ENCODE data around the gene EHD3.
"Not testable (repeated sequence)": the region's sequence is repeated elsewhere in the genome, so short reads cannot be mapped to it uniquely, and the experiment has no call there.

The EHD3 gene

DNA sequence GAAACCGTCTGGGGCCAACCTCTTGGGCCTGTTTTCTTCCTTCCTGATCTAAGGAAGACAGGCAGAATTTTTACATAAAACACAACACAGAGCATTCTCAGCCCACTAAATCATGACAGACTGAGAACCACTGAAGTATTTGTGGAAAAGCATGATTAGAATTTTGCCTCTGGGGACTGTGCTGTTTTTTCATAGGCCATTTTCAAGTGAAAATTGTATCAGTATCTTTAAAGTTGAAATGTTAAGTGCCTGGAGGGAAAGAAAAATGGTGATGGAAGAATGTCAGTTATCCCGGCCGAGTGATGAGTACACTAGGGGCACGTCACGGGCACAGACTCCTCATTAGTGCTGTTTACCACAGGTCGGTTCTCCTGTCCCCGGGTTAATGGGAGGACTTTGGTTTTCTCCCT is 36.9 kb downstream of the EHD3 start:
- no peak for DNase-seq (ENCODE audit: low spot score)
- H3K27ac ChIP-seq, result no peak overlapping the region
- ChIA-PET POLR2A (ENCODE audit: low non-redundant PET) (no interaction called here), CTCF (interaction anchor here (0.5 to 1.6 kb wide), 2 partner anchors 46 to 64 kb away, joined by 3 read pairs; no protein-coding TSS in a partner anchor)
- TF ChIP-seq CTCF (conservative IDR thresholded peaks at IDR 0.05; ENCODE audit: low read depth), result no peak

GRCh38 chr2:31271851-31272267 is 37.9 kb downstream of the EHD3 start:
- no peak for TF ChIP-seq CTCF (conservative IDR thresholded peaks at IDR 0.05; ENCODE audit: low read depth)
- POLR2A ChIA-PET (ENCODE audit: low non-redundant PET), result no interaction called here
- no peak overlapping the region for H3K27ac ChIP-seq
- CTCF ChIA-PET, result no interaction called here
- no peak for DNase-seq (ENCODE audit: low spot score)

DNA sequence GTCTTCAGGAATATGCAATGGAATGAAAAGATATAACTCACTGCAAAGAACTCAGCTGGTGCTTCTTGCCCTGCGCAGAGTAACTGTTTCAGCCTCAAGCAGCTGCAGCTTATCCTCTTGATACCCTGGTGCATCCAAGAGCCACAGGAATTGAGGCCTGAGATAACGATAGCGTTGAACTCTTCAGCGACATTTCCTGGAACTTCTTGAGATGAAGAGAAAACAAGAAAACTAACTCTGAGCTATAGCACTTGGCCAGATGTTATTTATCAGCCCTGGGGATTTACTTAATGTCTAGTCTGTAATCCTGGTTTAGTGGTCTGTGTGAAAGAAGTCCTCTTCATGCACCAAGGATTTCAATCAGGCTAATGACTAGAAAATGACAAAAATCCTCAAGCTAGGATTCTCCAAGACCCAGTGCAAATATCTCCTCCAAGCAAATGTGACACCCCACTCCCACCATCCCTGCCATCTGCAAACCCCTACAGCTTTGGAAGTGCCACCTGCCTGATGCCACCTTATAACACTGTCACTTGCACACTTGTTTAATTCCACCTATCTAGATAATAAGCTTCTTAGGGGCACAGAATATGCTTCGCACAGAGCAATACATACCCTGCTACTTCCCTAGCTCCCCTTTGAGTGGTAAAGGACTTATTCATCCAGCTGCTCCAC is 40.6 kb downstream of the EHD3 start:
- no peak for TF ChIP-seq CTCF (conservative IDR thresholded peaks at IDR 0.05; ENCODE audit: low read depth)
- DNase-seq (ENCODE audit: low spot score), result no peak
- H3K27ac ChIP-seq, result no peak overlapping the region
- CTCF ChIA-PET, result interaction anchor here (0.8 kb wide), 1 partner anchor 58 kb away, joined by 3 read pairs; no protein-coding TSS in a partner anchor
- POLR2A ChIA-PET (ENCODE audit: low non-redundant PET), result no interaction called here

GRCh38 chr2:31275976-31276375 is 42.0 kb downstream of the EHD3 start:
- no peak overlapping the region for H3K27ac ChIP-seq
- ChIA-PET POLR2A (ENCODE audit: low non-redundant PET) (no interaction called here), CTCF (no interaction called here)
- no peak for TF ChIP-seq CTCF (conservative IDR thresholded peaks at IDR 0.05; ENCODE audit: low read depth)
- no peak for DNase-seq (ENCODE audit: low spot score)

DNA sequence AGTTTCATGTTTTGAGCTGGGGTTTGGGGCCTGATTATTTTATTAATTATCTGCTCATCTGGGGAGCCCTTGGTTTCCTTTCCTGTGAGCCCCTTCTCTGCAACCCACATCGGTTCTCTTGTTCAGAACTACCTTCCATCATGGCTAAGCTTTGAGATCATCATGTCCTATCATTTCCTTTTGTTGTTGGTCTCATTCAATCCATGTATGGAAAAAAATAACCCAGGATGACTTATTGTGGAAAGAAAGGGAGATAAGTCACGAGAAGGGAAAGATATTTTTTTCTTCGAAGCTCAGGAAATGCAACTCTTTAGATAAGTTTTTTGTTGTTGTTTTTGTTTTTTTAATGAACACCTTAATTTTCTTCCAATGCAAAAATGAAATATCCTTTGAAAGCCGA is 43.7 kb downstream of the EHD3 start:
- ChIA-PET CTCF (interaction anchor here (0.6 to 0.7 kb wide), 2 partner anchors 17 to 19 kb away, joined by 3 to 4 read pairs; no protein-coding TSS in a partner anchor), POLR2A (ENCODE audit: low non-redundant PET) (no interaction called here)
- TF ChIP-seq CTCF (conservative IDR thresholded peaks at IDR 0.05; ENCODE audit: low read depth), result no peak
- no peak overlapping the region for H3K27ac ChIP-seq
- no peak for DNase-seq (ENCODE audit: low spot score)

DNA sequence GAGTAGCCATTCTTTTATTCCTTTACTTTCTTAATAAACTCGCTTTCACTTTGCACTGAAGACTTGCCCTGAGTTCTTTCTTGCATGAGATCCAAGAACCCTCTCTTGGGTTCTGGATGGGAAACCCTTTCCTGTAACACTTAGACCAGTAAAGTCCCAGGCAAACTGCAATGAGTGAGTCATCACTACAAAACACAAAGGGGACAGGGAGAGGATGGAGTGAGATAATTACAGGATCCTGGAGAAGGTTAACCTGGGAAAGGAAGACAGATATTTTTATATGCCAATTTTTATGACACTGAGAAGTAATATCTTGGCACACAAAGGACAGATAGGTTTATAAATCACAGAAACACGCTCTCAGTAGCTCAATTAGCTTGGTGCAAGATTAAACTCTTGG is 48.7 kb downstream of the EHD3 start:
- no peak for DNase-seq (ENCODE audit: low spot score)
- TF ChIP-seq CTCF (conservative IDR thresholded peaks at IDR 0.05; ENCODE audit: low read depth), result no peak
- POLR2A ChIA-PET (ENCODE audit: low non-redundant PET), result no interaction called here
- CTCF ChIA-PET, result no interaction called here
- no peak overlapping the region for H3K27ac ChIP-seq

- DNase-seq (ENCODE audit: low spot score); H3K27ac ChIP-seq; POLR2A ChIA-PET (ENCODE audit: low non-redundant PET); CTCF ChIA-PET: not testable (repeated sequence)
Measured at GRCh38 chr2:31283193-31283919, 49.4 kb downstream of the EHD3 start.
